NCI-H526 (cell line): ENCODE measurements around the gene C12orf57.
A peak's percentile ranks its signal among the peaks of the same experiment; 100 is the strongest.

ENCODE experiments used
- DNase-seq, 2 experiments: peaks; one replicate each; lab custom pipeline; 2025; lab: John Stamatoyannopoulos, UW

Gene C12orf57

DNA sequence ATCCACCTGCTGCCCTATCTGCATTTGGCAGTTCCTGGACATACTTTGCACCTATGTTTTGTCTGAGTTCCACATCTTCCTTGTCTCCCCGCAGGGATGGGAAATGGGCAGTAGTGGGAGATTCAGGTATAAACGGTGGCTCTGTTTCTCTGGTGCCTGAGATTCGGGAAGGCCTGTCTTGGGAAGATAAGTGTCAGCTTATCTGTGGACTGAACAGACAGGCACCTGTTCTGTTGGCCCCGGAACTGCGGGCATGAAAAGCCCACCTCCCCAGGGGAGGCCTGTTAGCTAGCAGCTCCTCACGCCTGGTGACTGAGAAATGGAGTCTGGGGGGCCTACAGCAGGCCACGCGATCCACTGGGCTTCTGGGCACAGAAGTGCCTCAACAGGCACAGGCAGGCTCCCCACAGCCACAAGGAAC, 20.8 kb downstream of the C12orf57 start:
- peak in 1 of 2 experiments; percentile 47 for DNase-seq

DNA sequence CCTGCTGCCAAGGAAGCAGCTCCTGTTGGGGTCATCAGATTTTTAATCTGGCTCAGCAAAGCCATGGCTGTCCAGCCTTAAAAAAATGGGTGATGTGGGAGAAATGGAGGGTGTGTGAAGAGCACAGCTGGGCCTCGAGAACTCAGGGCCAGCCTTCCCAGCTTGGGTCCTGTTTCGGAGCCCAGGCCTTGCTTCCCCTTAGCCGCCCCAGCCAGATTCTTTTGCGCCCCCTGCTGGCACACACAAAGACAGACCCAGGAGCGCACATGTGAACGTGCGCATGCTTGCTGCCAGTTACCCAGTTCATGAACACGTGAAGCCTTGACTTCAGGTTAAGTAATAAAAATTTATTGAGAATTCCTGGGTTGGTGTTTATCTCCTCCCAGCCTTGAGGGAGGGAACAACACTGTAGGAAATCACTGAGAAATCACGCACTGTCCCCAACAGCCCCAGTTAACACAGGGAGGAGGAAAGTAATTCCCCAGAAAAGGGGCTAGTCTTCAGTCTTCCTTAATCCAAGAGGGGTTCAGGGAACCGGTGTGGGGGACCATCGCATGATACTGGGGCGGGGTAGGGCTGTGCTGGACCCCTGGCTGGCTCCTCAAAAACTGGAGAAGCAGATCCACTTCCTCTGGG, 21.3 kb downstream of the C12orf57 start:
- peak; percentile 86 to 94 for DNase-seq

DNA sequence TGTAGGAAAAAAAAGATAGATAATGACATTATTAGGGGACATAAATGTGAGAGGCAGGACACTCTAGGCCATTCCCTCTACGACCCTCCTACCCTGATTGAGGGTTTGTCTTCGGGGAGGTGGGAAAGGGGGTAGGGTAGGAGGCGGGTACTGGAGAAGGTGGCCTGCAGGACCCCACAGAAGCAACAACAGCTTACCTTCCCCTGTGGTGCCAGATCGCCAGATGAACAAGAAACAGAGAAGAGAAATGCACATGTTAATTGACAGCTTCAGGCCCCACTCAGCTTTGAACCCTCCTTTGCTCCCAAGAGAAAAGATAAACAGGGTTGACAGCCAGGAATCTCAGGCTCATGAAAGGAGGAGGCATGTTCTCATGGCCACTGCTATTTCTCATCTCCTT, 21.9 kb downstream of the C12orf57 start:
- DNase-seq: no peak

DNA sequence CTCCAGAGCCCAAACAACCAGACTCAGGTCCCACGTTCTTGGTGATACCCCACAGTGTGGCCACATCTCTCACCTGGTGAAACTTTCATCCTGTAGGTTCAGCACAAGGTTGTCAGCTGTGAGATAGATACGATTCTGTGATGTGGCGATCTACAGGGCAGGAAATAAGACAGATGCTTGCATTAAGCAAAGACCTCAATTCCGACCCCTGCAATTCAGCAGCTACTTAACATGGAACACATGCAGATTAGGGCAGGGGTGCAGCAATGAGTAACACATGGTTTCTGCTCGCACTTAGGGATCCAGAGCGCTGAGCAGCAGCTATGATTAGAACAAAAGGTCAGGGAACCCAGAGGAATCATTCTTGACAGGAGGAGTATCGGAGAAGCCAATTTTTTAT, 22.5 kb downstream of the C12orf57 start:
- no peak for DNase-seq

DNA sequence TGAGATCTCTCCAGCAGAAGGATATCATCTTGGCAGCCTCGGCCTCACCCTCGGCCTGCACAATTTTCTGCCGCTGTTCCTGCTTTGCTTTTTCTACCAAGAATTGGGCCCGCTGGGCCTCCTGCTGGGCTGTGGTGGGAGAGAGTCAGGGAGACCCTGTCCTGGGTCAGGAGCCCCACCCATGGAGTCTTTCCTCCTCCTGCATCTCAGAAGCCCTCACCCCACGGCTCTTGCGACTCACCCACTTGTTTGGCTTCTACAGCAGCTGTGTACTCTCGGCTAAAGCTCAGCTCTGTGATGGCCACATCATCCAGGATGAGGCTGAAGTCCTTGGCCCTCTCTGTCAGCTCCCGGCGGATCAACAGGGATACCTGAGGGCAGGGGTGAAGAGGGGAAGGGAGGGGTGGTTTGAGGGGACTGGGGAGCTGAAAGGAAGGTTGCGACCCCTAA, 23.9 kb downstream of the C12orf57 start:
- no peak for DNase-seq

DNA sequence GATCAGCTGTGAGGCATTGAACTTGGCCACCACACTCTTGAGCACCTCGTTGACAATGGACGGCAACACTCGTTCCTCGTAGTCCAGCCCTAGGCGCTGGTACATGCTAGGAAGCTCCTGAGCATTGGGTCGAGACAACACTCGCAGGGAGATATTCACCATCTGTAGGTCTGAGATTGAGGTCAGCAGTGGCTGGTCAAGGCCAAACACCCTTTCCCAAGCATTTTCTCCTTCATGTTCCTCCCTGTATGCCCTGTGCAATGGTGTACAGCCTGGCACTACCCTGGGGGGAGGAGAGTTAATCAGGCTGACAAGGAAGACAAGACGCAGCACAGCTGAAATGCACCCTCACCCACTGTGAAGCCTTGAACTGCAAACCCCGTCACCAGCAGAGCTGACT, 24.6 kb downstream of the C12orf57 start:
- no peak for DNase-seq

DNA sequence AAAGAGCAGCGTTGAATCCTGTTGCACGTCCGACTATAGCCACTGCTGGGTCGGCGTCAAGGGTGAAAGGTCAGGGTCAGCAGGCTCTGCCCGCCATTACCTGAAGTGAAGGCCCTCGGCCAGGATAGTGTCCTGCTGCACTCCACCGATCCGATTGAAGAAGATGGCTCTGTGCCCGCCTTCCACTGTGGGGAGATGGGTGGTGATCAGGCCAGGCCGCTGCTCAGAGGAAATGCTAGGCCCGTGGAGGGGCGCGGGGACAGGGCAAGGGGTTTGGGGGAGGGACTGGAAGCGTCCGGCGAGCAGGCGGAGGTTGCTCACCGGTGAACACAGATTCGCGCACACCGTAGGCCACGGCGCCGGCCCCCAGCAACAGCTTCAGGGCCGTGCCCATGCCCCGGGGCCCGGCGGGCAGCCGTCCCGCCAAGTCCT, 26.3 kb downstream of the C12orf57 start:
- DNase-seq: no peak

DNA sequence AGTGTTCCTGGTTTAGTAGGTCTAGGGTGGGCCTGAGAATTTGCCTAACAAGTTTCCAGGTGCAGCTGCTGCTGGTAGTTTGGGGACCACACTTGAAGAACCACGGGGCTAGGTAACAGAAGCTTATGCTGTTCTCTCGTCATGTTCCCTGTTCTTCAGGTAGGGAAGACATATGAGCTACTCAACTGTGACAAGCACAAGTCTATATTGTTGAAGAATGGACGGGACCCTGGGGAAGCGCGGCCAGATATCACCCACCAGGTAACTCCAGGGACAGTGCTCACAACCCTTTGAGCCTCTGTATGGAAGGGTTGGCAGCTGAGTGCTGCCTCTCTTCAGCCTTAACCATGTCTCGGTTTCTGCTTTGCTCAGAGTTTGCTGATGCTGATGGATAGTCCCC, 30.4 kb downstream of the C12orf57 start:
- no peak for DNase-seq

DNA sequence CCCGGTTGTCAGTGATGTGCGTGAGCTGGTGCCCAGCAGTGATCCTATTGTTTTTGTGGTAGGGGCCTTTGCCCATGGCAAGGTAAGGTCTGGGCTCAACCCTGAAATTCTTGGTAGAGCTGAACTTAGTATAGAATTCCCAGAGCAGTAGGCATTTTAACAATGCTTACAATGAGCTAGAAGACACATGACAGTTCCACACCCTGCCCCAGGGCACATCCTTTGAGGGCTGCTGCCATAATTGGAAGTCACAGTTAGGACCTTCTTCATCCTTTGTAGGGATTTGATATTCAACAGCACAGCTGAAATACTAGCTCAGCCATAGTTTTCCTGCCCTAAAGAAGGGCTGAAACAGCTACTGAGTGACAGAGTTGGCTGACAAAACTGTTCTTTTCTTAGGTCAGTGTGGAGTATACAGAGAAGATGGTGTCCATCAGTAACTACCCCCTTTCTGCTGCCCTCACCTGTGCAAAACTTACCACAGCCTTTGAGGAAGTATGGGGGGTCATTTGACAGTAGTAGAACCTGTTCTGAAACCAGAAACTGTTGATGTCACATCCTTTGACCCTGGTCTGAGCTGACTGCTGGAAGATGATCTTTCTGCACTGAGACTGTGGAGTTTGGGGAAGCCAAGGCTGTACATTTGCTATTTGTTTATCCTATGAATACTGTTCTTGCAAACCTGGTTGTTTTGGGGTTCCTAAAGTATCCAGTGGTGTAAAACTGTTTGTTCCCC, 31.6 kb downstream of the C12orf57 start:
- no peak for DNase-seq

DNA sequence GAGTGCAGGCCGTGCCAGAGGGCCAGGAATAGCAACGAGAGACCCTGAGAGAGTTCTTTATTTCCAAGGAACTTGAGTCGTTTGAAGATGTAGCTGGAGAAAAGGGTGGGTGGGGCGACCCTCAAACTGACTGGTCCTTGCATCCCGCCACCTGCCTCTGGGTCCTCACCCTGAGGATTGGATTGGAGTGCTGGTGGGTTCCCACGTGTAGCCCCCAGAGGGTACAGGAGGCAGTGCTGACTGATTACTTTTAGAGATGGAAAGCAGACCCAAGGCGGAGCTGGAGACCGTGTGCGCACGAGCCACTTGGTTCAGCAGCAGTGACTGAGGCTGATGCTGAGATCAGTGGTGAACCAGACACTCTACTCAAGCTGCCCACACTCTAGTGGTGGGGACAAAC, 33.8 kb downstream of the C12orf57 start:
- DNase-seq: no peak

DNA sequence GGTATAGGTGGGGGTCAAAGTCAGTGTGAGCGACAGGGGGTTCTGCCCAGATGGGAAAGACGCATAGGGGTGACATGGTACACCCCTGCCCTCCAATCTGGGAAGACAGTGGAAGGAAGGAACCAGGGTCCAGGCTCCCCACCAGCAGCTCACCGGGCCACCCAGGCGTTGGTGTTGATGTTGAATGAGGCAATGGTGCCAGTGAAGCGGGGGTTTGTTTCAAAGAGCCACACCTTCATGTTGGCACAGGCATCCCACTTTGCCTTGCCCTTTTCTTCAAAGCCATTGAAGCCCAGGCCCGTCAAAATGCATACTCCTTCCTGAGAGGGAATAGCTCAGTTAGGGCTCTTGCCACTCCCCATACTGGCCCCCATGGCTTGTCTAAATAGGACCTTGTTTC, 34.4 kb downstream of the C12orf57 start:
- no peak for DNase-seq

DNA sequence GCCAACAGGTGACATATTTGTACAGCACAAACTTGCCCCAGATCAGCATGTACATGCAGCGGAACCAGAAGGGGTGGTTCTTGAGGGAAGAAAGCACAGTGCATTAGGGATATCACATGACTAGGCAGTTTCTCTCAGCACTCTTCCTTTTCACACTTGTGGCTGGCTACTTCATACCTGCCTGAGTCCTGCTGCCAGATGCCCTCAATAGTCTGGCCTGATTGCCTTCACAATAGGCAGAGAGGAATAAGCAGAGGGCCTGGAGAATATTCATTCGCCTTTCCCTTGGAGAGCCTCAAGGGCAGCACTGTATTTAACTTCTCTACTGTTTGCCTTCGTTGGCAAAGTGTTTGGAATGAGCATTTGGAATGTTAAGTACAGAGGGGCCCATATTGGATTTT, 34.8 kb downstream of the C12orf57 start:
- no peak for DNase-seq

DNA sequence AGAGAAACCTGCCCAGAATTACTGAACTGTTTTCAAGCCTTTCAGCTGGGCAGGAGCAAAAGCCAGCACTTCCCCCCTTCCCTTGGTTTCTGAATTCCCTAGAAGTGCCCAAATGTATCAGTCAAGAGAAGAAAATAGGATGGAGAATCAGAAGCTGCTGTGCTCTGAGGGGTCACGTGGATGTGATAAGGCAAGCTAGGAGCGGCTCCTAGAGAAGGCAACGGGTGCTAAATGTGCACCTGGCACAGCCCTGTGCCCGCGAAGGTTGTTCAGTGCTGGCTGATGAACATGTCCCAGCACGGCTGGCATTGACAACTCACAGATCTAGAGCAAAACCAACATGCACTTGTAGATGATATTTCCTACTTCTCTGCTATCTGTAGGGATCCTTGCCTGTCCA, 35.2 kb downstream of the C12orf57 start:
- no peak for DNase-seq

DNA sequence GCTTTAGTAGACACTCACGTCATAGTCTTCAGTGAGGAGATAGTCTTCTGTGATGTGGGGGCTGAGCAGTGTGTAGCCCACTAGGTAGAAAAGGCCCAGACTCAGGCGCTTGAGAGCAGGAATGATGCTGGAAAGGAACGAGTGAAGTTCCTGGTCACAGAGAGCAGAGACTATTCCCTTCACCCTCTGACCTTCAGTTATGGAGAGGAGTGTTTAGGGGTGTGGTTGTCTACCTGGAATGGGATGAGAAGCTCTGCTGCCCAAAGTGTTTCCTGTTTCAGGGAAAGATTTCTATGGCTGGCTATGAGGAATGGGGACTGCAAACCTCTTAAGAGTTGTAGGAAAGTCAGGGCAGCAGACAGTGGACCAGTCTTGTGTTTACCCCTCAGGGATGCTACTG, 35.6 kb downstream of the C12orf57 start:
- no peak for DNase-seq

DNA sequence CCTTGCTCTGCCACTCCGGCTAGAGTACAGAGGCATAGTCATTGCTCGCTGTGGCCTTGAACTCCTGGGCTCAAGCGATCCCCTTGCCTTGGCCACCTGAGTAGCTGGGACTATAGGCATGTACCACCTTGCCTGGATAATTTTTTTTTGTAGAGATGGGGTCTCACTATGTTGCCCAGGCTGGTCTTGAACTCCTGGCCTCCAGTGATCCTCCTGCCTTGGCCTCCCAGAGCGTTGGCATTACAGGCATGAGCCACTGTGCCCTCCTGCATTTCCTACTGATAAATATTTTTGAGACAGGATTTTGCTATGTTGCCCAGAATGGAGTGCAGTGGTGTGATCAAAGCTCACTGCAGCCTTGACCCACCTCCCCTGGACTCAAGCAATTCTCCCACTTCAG, 36.3 kb downstream of the C12orf57 start:
- DNase-seq: no peak

DNA sequence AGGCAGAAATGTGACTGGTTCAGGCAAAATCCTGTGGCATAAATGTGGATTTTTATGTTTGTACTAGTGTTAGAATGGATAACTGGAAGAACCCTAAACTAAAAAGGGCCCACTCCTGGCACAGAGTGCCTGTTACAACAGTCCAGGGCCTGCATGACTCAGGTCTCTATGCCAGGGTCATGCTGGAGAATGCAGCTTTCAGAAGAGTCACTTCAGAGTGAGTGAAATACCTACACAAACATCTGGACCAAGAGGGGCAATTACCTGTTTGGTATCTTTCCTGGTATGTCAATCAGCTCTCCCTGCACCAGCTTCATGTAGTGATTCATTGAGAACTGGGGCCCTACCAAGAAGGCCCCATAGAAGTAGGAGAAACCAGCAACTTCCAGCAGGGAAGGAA, 36.9 kb downstream of the C12orf57 start:
- DNase-seq: no peak

DNA sequence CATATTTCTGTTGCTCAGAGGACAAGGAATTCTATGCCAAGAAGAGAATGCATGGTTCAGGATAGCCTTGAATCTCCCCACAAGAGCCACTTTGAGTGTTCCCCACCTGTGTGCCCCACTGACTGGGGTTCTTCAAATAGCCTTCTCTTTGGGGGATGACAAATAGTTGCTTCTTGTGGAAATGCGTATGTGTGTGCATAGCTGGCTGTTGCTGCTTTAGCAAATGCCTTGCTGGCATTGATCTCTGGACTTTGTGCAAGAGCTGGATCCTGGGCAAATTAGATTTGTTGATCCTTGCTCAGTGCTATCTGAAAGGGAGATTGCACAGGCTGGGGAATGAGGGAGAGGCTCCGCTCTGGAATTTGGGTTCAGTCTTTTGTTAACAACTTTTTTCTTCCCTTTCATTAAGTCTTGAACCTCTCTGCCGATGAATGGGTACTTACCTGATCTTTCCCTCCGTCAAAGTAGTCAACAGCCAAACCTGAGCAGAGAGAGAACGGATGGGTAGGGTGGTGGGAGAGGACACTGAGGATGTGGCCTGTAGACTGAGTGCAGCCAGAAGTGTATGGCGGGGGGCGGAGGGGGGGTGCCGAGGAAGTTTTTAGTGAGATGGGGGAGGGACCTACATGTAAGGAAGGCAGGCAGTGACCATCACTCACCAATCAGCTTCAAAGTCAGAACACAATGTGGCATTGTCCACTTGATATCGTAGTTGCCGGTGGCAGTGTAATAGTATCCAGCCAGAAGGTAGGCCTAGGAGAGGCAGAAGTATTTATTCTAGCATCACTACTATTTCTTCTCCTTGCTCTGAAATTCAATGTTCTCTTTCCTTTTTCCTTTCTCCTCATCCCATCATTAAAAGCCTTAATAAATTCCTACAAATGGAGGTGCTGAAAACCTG, 37.6 kb downstream of the C12orf57 start:
- no peak for DNase-seq

DNA sequence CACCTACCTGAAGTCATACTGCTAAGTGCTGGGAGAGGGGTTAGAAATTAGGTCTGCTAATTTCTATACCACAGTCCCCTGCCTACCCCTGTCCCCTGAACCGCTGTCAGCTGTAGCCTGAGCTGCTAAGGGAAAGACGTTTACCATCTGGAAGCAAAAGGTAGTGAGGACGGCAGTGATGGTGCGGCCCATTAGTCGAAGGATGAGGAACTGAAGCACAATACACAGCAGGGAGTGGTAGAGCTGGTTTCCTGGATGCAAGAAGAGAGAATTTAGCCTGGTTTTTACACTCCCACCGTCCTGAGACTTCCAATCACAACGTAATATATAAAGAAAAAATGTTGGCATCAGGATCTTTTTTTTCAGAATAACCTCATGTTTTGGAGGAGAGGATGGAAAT, 38.7 kb downstream of the C12orf57 start:
- DNase-seq: no peak

DNA sequence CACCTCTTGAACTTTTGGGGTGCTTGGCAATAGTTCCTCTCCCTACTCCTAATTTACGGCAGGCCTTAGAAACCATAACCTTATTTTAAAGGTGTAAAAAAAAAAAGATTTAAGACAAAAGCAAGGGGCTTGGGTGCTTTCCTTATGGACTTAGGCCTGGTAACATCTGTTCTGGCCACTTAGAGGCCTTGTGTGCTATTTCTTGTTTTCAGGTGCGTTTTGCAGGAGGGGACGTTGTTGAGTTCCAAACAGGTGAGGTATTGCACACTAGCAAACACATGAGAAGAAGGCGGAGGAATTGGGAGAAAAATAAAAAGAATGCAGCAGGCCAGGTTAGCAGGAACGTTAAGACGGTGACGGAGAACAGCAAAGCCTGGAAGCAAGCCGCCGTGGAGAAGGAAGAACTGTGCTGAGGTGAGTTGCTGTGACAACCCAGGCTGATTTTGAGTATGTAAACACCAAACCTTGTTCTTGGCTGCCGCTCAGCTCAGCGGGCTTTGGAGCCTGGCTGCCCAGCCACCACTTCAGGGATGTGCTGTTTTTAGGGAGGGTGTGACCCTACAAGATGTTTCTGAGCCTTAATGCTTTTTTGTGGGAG, 44.2 kb downstream of the C12orf57 start:
- DNase-seq: peak; percentile 47 to 78
